DLD1 (cell line): Measurements from ENCODE around the gene KIRREL2.
"Not testable (repeated sequence)": the region's sequence is repeated elsewhere in the genome, so short reads cannot be mapped to it uniquely, and the experiment has no call there.

ENCODE experiments used
- in situ Hi-C: cut with HindIII; loops from 2 replicates; pipeline ENCODE4 v1.10.0; 2017; ENCODE audit warnings: low sequenced_read_pairs

Gene KIRREL2

GRCh38 chr19:35868823-35869326 lies 12.2 kb downstream of the KIRREL2 start:
- in situ Hi-C loops: no loop called here

GRCh38 chr19:35869327-35870123 lies 12.8 kb downstream of the KIRREL2 start:
- in situ Hi-C loops: no loop called here

GRCh38 chr19:35870124-35870736 lies 13.5 kb downstream of the KIRREL2 start:
- in situ Hi-C loops: not testable (repeated sequence)

- in situ Hi-C loops: no loop called here
Measured at GRCh38 chr19:35870798-35871197, 14.1 kb downstream of the KIRREL2 start.

- in situ Hi-C loops: no loop called here
Measured at GRCh38 chr19:35871611-35872010, 14.9 kb downstream of the KIRREL2 start.

GRCh38 chr19:35872180-35872579 lies 15.5 kb downstream of the KIRREL2 start:
- in situ Hi-C loops: no loop called here

- in situ Hi-C loops: no loop called here
Measured at GRCh38 chr19:35874392-35874930, 17.8 kb downstream of the KIRREL2 start.

- in situ Hi-C loops: no loop called here
Measured at GRCh38 chr19:35879068-35879467, 22.4 kb downstream of the KIRREL2 start.

- in situ Hi-C loops: no loop called here
Measured at GRCh38 chr19:35879770-35880317, 23.1 kb downstream of the KIRREL2 start.

- in situ Hi-C loops: no loop called here
Measured at GRCh38 chr19:35882114-35882832, 25.6 kb downstream of the KIRREL2 start.

GRCh38 chr19:35883882-35884281 lies 27.2 kb downstream of the KIRREL2 start:
- in situ Hi-C loops: no loop called here

GRCh38 chr19:35885225-35885738 lies 28.6 kb downstream of the KIRREL2 start:
- in situ Hi-C loops: no loop called here

- in situ Hi-C loops: no loop called here
Measured at GRCh38 chr19:35885904-35886303, 29.2 kb downstream of the KIRREL2 start.

- in situ Hi-C loops: no loop called here
Measured at GRCh38 chr19:35887197-35887596, 30.5 kb downstream of the KIRREL2 start.

- in situ Hi-C loops: no loop called here
Measured at GRCh38 chr19:35888398-35888797, 31.7 kb downstream of the KIRREL2 start.

GRCh38 chr19:35889370-35890112 lies 32.8 kb downstream of the KIRREL2 start:
- in situ Hi-C loops: no loop called here

- in situ Hi-C loops: no loop called here
Measured at GRCh38 chr19:35890113-35890650, 33.5 kb downstream of the KIRREL2 start.

GRCh38 chr19:35891819-35892218 lies 35.1 kb downstream of the KIRREL2 start:
- in situ Hi-C loops: not testable (repeated sequence)

- in situ Hi-C loops: no loop called here
Measured at GRCh38 chr19:35894342-35894741, 37.6 kb downstream of the KIRREL2 start.
